Measurements from ENCODE around the gene FOXO1. TPM values are rescaled to one million over a fixed set of nuclear protein-coding genes. Genes with fewer than 3 reads are reported as not detected.

The FOXO1 gene
- total RNA-seq, 6 experiments from 2014 or later: 12.3 to 27.7 (median 14.6) TPM

DNA sequence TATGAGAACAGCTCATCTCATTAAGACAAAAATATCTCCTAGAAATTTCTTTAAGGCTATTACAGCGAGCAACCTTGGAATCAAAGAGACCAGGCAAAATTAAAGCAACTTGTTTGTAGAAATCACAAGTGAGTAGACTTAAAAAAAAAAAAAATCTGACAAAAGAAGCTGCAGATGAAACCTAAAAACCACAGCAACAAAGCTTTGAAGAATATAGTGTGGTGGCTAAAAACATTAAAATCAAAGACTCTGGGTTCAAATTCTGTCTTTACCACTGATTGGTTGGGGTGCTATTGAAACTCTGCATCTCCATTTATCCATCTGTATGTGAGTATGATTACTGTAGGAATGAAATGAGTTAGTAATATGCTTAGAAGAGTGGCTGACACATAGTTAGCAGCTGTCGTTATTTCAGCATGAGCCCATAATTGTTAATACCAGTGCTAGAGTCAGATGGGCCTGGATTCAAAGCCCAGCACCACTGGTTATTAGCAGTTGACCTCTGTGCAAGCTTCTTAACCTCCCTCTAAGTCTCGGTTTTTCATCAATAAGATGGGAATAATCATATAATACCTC is 157.6 kb downstream of the FOXO1 start:
- Histone ChIP-seq H3K36me3 (no peaks in the 10 kb centered on the region), H3K9me3 (no peaks in the 10 kb centered on the region), H3K27me3 (no peaks in the 10 kb centered on the region), H3K4me3 (no peak overlapping the region), H3K4me1 (peaks cover 0 to 6% (median 2%) of the 10 kb centered on the region in 4 donors), H3K27ac (peak overlapping the region in 1 of 3 donors; percentile 4)
- ATAC-seq (no peak), DNase-seq (no peak)
- intact Hi-C loops (cut with DNase I): no loop called here
- TF ChIP-seq, protein P1, sequence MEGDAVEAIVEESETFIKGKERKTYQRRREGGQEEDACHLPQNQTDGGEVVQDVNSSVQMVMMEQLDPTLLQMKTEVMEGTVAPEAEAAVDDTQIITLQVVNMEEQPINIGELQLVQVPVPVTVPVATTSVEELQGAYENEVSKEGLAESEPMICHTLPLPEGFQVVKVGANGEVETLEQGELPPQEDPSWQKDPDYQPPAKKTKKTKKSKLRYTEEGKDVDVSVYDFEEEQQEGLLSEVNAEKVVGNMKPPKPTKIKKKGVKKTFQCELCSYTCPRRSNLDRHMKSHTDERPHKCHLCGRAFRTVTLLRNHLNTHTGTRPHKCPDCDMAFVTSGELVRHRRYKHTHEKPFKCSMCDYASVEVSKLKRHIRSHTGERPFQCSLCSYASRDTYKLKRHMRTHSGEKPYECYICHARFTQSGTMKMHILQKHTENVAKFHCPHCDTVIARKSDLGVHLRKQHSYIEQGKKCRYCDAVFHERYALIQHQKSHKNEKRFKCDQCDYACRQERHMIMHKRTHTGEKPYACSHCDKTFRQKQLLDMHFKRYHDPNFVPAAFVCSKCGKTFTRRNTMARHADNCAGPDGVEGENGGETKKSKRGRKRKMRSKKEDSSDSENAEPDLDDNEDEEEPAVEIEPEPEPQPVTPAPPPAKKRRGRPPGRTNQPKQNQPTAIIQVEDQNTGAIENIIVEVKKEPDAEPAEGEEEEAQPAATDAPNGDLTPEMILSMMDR (IDR thresholded peaks at IDR 0.05): no peak
- no peak for TF ChIP-seq POLR2A (IDR thresholded peaks at IDR 0.05)
- 68% methylated on average over 2 of the region's 3 CpGs for WGBS (ENCODE audit: insufficient coverage, low coverage, low lambda C conversion rate, missing lambda C conversion rate)

DNA sequence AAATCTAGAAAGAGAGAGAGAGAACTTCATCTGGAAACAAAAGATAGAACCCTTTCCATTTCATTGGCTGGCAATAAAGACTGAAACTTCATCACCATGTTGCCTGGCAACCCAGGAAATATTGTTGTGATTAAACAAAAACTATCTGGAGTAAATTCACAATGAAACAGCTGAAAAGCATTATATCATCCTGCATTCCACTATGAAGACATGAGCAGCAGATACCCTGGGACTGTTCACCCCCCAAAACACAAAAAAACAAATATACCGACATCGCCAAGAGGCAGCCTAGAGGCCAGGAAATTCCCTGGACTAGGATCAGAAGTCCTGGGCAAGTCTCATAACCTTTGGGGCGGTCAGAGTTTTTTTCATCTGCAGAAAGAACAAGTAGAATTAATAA is 158.3 kb downstream of the FOXO1 start:
- intact Hi-C loops (cut with DNase I): no loop called here
- TF ChIP-seq POLR2A (IDR thresholded peaks at IDR 0.05): no peak
- TF ChIP-seq, protein P1 (IDR thresholded peaks at IDR 0.05): no peak
- H3K4me3 ChIP-seq: no peak overlapping the region
- peak in 2 of 4 donors; percentile 12 to 67 for ATAC-seq
- no peak for DNase-seq
- no peaks in the 10 kb centered on the region for H3K9me3 ChIP-seq
- peaks cover 0 to 8% (median 3%) of the 10 kb centered on the region in 4 donors for H3K4me1 ChIP-seq
- WGBS (ENCODE audit: insufficient coverage, low coverage, low lambda C conversion rate, missing lambda C conversion rate): 0% methylated on average over 2 of the region's 3 CpGs
- H3K27me3 ChIP-seq: no peaks in the 10 kb centered on the region
- no peaks in the 10 kb centered on the region for H3K36me3 ChIP-seq
- no peak overlapping the region for H3K27ac ChIP-seq

DNA sequence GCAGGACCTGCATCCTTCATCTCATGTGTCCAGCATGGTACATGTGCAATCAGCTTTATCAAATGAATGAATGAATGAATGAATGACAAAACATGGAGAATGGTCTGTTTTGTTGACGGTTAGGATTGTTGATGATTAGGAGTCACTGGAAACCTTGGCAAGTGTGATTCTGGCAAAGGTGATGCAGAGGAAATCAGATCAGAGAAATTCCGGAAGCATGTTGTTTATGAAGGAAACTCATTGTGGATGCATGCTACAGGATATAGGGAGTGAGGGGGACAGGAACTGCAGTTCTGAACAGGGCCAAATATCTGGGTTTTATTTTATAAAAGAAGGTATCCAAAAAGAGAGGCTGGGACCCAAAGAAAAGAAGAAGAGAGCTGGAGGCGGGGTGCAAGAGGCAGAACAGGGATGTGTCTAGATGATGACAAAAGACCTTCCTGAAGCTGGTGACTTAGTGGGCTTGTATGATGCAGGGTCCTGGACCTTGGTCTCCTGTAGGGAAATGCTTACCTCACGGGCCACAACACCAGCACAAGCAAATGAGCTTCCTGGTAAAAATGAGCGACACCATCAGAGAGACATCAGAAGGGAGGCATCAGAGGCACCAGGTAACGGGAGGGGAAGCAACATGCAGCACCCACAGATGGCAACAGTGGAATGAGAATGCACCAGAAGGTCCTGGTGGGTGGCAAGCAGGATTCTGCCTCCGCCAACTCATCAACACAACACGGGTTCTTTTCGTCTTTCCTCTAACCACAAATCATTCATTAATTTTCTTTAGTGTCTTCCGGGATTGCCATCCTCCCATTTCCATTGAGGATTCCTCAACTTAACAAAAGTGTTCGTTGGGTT is 159.6 kb downstream of the FOXO1 start:
- DNase-seq (no peak), ATAC-seq (no peak)
- intact Hi-C loops (cut with DNase I): no loop called here
- Histone ChIP-seq H3K4me1 (peaks cover 0 to 8% (median 3%) of the 10 kb centered on the region in 4 donors), H3K36me3 (no peaks in the 10 kb centered on the region), H3K27ac (no peak overlapping the region), H3K27me3 (no peaks in the 10 kb centered on the region), H3K4me3 (no peak overlapping the region), H3K9me3 (no peaks in the 10 kb centered on the region)
- 83% methylated on average over 7 of the region's 11 CpGs for WGBS (ENCODE audit: insufficient coverage, low coverage, low lambda C conversion rate, missing lambda C conversion rate)
- TF ChIP-seq POLR2A (IDR thresholded peaks at IDR 0.05): no peak
- TF ChIP-seq, protein P1 (IDR thresholded peaks at IDR 0.05): no peak

Other genes with a start within 250 kb of the FOXO1 start
- 10 to 100 TPM; 13.6 to 24.3 (median 20.0) TPM for gene MRPS31, start 104.5 kb upstream of the FOXO1 start, total RNA-seq
- gene SLC25A15, start 123.0 kb upstream of the FOXO1 start, total RNA-seq: 100 to 1,000 TPM in 1 of 6 experiments, 10 to 100 TPM in 5; 28.0 to 168 (median 79.9) TPM